Kidney tubule cell (primary cell): ENCODE measurements around the gene AK5.

Experiments used
- DNase-seq: peaks from one replicate; pipeline ENCODE4 v3.0.0-alpha.2; 2018; ENCODE audit warnings: low spot score

Gene AK5

GRCh38 chr1:77594366-77595112 is 312.7 kb downstream of the AK5 start:
- no peak for DNase-seq

GRCh38 chr1:77597310-77597709 is 315.5 kb downstream of the AK5 start:
- DNase-seq = no peak

GRCh38 chr1:77605246-77606026 is 323.6 kb downstream of the AK5 start:
- DNase-seq = peak; percentile 52

- DNase-seq = no peak
These were observed 327.1 kb downstream of the AK5 start for GRCh38 chr1:77608893-77609292.
